HEK293 (cell line): ENCODE data around the gene ANO8.

Source experiments
- CTCF ChIA-PET: fragments of 350-600 bp; formaldehyde crosslinking; extraction: SDS; loops from one replicate; lab custom pipeline; 2021; ENCODE audit warnings: antibody characterized with exemption; lab: Yijun Ruan, JAX
- POLR2A ChIA-PET: fragments of 300-600 bp; formaldehyde crosslinking; extraction: SDS; loops from one replicate; lab custom pipeline; 2020; ENCODE audit warnings: antibody characterized with exemption, inconsistent platforms; lab: Yijun Ruan, JAX
- H3K27ac ChIP-seq: fragments of 200-500 bp; sonication (Bioruptor generic); 2 replicates; pipeline ENCODE4 v1.5.1; 2014; ENCODE audit warnings: low read depth, low read length, control low read depth, inconsistent platforms; ENCODE audit errors: extremely low read depth
- H3K36me3 ChIP-seq, 2 experiments: fragments of 200-500 bp in 1 of 2; sonication (Bioruptor generic) in 1 of 2; 1 replicate in 1 of 2; 2 replicates in 1 of 2; pipeline ENCODE4 v1.5.1; 2014 to 2017; ENCODE audit warnings: inconsistent platforms in 2 of 2, low read length in 2 of 2; ENCODE audit not compliant: control insufficient read depth in 2 of 2, insufficient read depth in 1 of 2
- H3K4me1 ChIP-seq: fragments of 200-500 bp; sonication (Bioruptor generic); 2 replicates; pipeline ENCODE4 v1.5.1; 2014; ENCODE audit warnings: mild to moderate bottlenecking, low read length, inconsistent platforms; ENCODE audit not compliant: control insufficient read depth, insufficient read depth
- H3K4me3 ChIP-seq: 2 replicates; pipeline ENCODE4 v1.5.1; 2011; ENCODE audit warnings: low read depth, mild to moderate bottlenecking, control low read depth, low read length, moderate library complexity
- H3K9me3 ChIP-seq: fragments of 200-500 bp; sonication (Bioruptor generic); 2 replicates; pipeline ENCODE4 v1.5.1; 2014; ENCODE audit warnings: low read depth, low read length, inconsistent platforms; ENCODE audit not compliant: control insufficient read depth, insufficient read depth
- GLIS2 ChIP-seq: fragments of 450-650 bp; formaldehyde crosslinking; IDR thresholded peaks from 2 replicates; pipeline ENCODE4 v1.5.1; 2016; ENCODE audit warnings: missing biosample characterization, missing genetic modification characterization
- PATZ1 ChIP-seq: fragments of 450-650 bp; formaldehyde crosslinking; IDR thresholded peaks from 2 replicates; pipeline ENCODE4 v1.5.1; 2016; ENCODE audit warnings: missing biosample characterization, missing genetic modification characterization
- SP7 ChIP-seq: fragments of 450-650 bp; formaldehyde crosslinking; IDR thresholded peaks from 2 replicates; pipeline ENCODE4 v1.5.1; 2016; ENCODE audit warnings: missing biosample characterization, missing genetic modification characterization
- ZBTB11 ChIP-seq: fragments of 450-650 bp; formaldehyde crosslinking; conservative IDR thresholded peaks from 2 replicates; pipeline ENCODE4 v1.5.1; 2016; ENCODE audit warnings: low read depth, missing biosample characterization, missing genetic modification characterization
- ZNF449 ChIP-seq: fragments of 450-650 bp; formaldehyde crosslinking; IDR thresholded peaks from 2 replicates; pipeline ENCODE4 v1.5.1; 2017; ENCODE audit warnings: missing biosample characterization, mild to moderate bottlenecking, missing genetic modification characterization, moderate library complexity
- ZNF549 ChIP-seq: fragments of 450-650 bp; IDR thresholded peaks from 2 replicates; pipeline ENCODE4 v1.5.1; 2018; ENCODE audit warnings: missing biosample characterization, missing genetic modification characterization, mild to moderate bottlenecking, inconsistent platforms, moderate library complexity
- ZNF626 ChIP-seq: fragments of 450-650 bp; sonication (Bioruptor Pico); formaldehyde crosslinking; IDR thresholded peaks from 2 replicates; pipeline ENCODE4 v1.5.1; 2018; ENCODE audit warnings: missing biosample characterization, missing genetic modification characterization, inconsistent platforms

Gene ANO8

GRCh38 chr19:17323300-17323963 is 11.2 kb downstream of the ANO8 start:
- Histone ChIP-seq H3K36me3 (peaks cover 0 to 41% of the 10 kb centered on the region in 2 experiments; a peak in 2 of 3 replicates), H3K4me1 (no peaks in the 10 kb centered on the region), H3K4me3 (no peak overlapping the region), H3K9me3 (no peaks in the 10 kb centered on the region), H3K27ac (no peak overlapping the region)
- ChIA-PET POLR2A (interaction anchor here (1.6 to 2.2 kb wide), 2 partner anchors 10 to 14 kb away, joined by 4 to 12 read pairs; partner anchors contain the start of gene DDA1), CTCF (no interaction called here)
- TF ChIP-seq PATZ1 (tag by site-specific recombination), result 0 out of 2 replicates have a peak, but pooled peaks have one; percentile 17
- no peak for TF ChIP-seq ZNF449 (tag by site-specific recombination)

- peaks cover 0 to 41% of the 10 kb centered on the region in 2 experiments; a peak in 2 of 3 replicates for H3K36me3 ChIP-seq
- H3K9me3 ChIP-seq, result no peaks in the 10 kb centered on the region
- no peak overlapping the region for H3K4me3 ChIP-seq
- no peak for TF ChIP-seq ZBTB11 (tag by site-specific recombination)
- TF ChIP-seq ZNF549 (tag by site-specific recombination), result no peak
- no peak for TF ChIP-seq SP7
- TF ChIP-seq, all 188 proteins: peak for 0
- no peak overlapping the region for H3K27ac ChIP-seq
- ChIA-PET CTCF (no interaction called here), POLR2A (interaction anchor here (0.7 to 1.6 kb wide), 2 partner anchors 10 to 11 kb away, joined by 3 to 4 read pairs; no protein-coding TSS in a partner anchor)
- H3K4me1 ChIP-seq, result no peaks in the 10 kb centered on the region
These were observed 11.8 kb downstream of the ANO8 start for GRCh38 chr19:17322854-17323253.

GRCh38 chr19:17321655-17322489 is 12.8 kb downstream of the ANO8 start:
- H3K27ac ChIP-seq, result no peak overlapping the region
- H3K9me3 ChIP-seq, result no peaks in the 10 kb centered on the region
- no peaks in the 10 kb centered on the region for H3K4me1 ChIP-seq
- ChIA-PET CTCF (interaction anchor here (0.6 to 0.7 kb wide), 2 partner anchors 21 to 55 kb away, joined by 3 to 6 read pairs; no protein-coding TSS in a partner anchor), POLR2A (interaction anchor here (0.7 to 2.2 kb wide), 3 partner anchors 8 to 12 kb away, joined by 3 to 8 read pairs (median 5); partner anchors contain the start of gene DDA1)
- no peak for TF ChIP-seq ZNF626
- peak; percentile 47 for TF ChIP-seq GLIS2
- H3K4me3 ChIP-seq, result no peak overlapping the region
- H3K36me3 ChIP-seq, result peaks cover 0 to 38% of the 10 kb centered on the region in 2 experiments; a peak in 2 of 3 replicates
